ENCODE measurements around the gene PRRC2B.
"Not testable (repeated sequence)": the region's sequence is repeated elsewhere in the genome, so short reads cannot be mapped to it uniquely, and the experiment has no call there.

Gene PRRC2B

DNA sequence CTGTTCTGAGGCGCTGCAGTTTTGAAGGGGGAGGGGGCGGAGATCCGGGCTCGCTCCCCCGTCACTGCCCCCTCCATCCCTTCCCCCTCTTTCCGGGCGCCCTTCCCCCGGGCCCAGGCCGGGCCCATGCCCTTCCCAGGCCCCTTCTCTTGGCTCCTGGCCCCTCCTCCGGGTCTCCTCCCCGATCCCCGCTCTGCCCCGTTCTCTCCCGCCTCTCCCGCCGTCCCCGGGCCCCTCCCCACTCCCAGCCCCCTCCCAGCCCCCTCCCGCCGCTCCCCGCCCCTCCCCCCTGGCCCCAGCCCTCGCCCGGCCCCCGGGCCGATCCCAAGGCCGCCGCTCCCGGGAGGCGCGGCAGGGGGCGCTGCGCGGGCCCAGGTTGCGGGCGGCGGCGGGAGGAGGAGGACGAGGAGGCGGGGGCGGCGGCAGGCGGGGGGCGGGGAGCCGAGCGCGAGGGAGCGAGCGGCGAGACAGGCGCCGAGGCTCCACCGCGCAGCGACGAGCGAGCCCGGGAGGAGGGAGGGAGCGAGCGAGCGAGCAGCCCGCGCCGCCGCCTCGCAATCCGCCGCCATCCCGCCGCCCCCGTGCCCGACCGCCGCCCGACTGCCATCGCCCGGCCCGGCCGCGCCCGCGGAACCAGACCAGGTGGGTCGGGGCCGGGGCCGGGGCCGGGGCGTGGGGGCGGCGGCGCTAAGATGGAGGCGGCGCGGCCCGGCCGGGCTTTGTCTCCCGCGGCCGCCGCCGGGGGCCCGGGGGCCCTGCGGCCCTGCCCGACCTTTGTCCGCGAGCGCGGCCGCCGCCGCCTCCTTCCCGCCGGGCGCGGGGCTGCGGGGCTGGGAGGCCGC is at the start of gene PRRC2B:
TSS of gene PRRC2B (plus strand) at position 465 of the 842 bp plus-strand sequence. CDS start 36,059 bp downstream, outside the sequence.
- peak; percentile 75 to 77 for DNase-seq

- not testable (repeated sequence) for DNase-seq
Observed at GRCh38 chr9:131344931-131345535, 48.9 kb upstream of the PRRC2B start.

DNA sequence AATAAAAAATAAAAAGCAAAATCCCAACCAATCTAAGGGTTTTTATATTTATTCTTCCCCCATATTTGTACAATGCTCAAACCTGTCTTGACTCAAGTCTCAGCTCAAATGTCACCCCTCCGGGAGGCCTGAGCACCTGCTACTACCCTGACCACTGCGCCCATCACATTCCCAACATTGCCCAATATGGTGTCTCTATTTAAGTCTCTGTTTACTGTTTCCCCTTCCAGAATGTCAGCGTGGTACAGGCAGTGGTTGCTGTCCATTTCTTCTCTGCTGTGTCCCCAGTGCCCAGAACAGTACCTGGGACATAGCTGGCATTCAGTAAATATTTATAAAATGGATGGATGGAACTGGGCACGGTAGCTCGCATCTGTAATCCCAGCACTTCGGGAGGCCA is 47.3 kb upstream of the PRRC2B start:
- DNase-seq = no peak

- peak; percentile 15 to 17 for DNase-seq
Observed at GRCh38 chr9:131347376-131348020, 46.4 kb upstream of the PRRC2B start.

DNA sequence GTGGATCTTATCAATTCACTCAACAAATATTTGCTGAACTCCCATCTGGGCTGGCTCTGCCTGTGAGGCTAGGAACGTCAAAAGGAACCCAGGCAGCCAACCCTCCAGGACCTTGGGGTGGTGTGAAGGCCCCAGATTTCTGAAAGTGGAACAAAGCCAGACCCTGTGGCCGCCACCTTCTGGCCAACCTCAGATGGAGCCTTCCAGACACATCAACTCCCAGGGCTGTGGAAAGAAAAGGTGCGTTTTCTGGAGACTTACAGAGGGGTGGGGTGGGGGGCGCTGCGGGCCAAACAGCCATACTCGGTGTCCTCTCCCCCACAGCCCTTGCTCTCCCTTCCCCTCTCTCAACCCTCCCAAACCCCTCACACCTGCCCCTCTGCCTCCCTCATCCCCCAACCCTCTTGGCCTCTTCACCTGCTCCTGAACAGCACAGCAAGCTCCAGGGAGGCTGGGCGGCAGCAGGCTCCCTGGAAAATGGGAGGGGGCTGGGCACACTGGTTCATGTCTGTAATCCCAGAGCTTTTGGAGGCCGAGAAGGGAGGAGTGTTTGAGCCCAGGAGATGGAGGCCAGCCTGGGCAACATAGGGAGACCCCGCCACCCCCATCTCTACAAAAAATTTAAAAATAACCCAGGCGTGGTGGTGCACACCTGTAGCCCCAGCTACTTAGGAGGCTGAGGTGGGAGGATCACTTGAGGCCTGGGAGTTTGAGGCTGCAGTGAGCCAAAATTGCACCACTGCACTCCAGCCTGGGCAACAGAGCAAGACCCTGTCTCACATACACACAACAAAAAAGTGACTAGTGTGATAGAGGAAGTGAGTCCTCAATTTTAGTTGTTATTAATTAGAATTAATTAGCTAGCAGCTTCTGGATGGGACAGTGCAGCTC is 45.0 kb upstream of the PRRC2B start:
- DNase-seq = peak; percentile 14 to 19

- no peak for DNase-seq
Observed at GRCh38 chr9:131349522-131349880, 44.4 kb upstream of the PRRC2B start.

DNA sequence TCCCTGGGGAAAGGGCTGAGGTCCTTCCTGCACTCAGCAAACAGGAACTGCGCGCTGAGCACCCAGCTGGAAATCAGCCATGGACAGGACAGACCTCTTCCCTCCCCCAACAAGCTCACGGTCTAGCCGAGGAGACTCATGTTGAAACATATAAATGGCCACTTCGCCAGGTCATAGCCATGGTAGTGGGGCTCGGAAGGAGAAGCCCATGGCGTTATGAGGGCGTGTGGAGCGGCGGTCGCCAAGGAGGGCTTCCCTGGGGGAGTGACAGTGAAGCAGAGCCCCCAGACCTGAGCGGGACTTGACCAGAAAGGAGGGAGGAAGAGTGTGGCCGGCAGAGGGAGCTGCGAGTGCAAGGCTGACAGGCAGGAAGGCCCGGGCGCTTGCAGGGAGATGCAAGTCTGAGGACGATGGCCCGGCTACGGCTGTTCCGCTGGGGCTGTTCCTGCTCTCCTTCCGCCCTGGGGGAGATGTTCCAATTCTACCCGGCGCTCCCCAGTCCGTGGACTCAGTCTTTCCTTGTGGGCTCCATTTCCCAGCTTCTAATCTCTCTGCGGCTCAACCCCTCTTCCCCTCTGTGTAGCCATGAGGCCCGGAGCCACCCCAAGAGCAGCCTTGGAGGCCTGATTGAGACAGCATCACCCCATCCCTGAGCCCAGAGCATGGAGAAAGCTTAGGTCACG is 43.9 kb upstream of the PRRC2B start:
- DNase-seq = peak; percentile 87 to 88

GRCh38 chr9:131356479-131356878 is 37.4 kb upstream of the PRRC2B start:
- peak; percentile 5 to 31 for DNase-seq

GRCh38 chr9:131358556-131358955 is 35.3 kb upstream of the PRRC2B start:
- DNase-seq = no peak

- peak; percentile 30 to 37 for DNase-seq
Observed at GRCh38 chr9:131361202-131361833, 32.6 kb upstream of the PRRC2B start.

- no peak for DNase-seq
Observed at GRCh38 chr9:131365546-131365945, 28.3 kb upstream of the PRRC2B start.

GRCh38 chr9:131366761-131367401 is 27.0 kb upstream of the PRRC2B start:
- DNase-seq = no peak

DNA sequence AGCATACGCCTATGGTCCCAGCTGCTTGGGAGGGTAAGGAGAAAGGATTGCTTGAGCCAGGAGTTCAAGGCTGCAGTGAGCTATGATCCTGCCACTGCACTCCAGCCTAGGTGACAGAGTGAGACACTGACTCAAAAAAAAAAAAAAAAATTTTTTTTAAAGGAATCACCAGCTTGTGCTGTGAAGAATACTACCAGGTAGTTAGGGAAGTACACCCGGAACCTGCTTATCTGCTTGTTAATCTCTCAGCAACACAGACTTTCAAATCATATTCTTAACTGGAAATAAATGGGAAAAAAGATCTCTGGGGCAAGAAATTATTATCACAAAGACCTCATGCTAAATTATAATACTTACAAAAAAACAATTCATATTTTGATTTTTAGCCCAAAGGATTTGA is 26.4 kb upstream of the PRRC2B start:
- no peak for DNase-seq

GRCh38 chr9:131370638-131371037 is 23.2 kb upstream of the PRRC2B start:
- DNase-seq = no peak

DNA sequence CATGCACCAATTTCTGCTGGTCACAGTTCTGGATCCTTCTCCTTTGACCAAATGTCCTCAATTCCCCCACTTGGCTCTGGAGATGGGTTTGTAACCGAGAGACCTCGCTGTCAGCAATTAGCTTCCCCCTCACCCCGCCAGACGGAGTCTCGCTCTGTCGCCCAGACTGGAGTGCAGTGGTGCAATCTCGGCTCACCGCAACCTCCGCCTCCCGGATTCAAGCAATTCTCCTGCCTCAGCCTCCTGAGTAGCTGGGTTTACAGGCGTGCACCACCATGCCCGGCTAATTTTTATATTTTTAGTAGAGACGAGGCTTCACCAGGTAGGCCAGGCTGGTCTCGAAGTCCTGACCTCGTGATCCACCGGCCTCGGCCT is 21.3 kb upstream of the PRRC2B start:
- DNase-seq = not testable (repeated sequence)

GRCh38 chr9:131374638-131375037 is 19.2 kb upstream of the PRRC2B start:
- DNase-seq = not testable (repeated sequence)

DNA sequence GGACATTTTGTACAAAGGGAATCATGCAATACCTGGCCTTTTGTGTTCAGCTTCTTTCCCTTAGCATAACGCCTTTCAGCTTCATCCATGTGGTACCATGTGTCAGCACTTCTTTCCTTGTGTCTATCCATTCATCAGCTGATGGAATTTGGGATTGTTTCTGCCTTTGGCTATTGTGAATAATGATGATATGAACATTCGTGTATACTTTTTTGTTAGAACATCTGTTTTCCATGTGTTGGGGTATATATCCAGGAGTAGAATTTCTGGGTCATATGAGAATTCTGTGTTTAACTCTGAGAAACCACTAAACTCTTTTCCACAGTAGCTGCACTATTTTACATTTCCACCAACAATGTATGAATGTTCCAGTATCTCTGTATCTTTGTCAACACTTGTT is 14.8 kb upstream of the PRRC2B start:
- no peak for DNase-seq

DNA sequence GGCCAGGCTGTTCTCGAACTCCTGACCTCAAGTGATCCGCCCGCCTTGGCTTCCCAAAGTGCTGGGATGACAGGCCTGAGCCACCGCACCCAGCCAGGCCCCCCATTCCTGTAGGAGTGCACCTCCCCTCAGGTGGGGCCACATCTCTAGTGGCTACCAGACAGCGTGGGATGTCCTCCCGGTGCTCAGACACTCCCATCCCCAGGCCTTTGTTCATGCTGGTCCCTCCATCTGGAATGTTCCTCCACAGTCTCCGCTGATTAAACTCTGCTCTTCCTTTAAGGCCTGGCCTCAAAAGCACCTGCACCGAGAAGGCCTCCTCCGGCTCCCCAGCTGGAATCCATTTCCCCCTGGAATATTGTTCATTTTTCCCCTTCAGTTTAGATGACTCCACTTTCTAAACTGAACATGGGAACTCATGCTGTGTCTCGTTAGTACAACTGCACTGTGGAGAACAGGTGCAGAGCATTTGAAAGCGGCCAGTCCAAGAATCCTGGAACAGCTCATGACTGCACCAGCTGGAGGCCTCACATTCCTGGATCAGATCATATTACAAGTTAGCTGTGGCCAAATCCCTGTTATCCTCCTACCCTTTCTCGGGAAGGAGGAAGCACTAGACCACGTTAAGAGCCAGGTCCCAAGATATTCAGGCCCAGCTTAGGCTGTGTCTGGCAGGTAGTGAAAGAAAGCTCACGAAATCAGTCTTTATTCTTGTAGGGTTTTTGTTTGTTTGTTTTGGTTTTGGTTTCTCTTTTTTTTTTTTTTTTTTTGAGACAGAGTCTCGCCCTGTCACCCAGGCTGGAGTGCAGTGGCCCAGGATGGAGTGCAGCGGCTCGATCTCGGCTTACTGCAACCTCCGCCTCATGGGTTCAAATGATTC is 10.8 kb upstream of the PRRC2B start:
- no peak for DNase-seq

GRCh38 chr9:131385296-131385695 is 8.6 kb upstream of the PRRC2B start:
- DNase-seq = no peak

GRCh38 chr9:131386281-131386680 is 7.6 kb upstream of the PRRC2B start:
- DNase-seq = no peak

Data from Kasumi-1 (cell line).